PC-3 (cell line): ENCODE data around the gene CTNND2. TPM values are rescaled to one million over a fixed set of nuclear protein-coding genes. Genes with fewer than 3 reads are reported as not detected.

Source experiments
- ATAC-seq: fragments of 200-7000 bp; cut with Tn5 transposase; 2 replicates; pipeline ENCODE4 v1.9.1; 2020; ENCODE audit warnings: mild to moderate bottlenecking, moderate library complexity
- BruUV-seq: library from RNA; stranded (reverse); fragments of 400-500 nt; replicated peaks from 2 replicates; lab custom pipeline; 2021; lab: Mats Ljungman, UMichigan
- CTCF ChIA-PET: fragments of 300-600 bp; sonication (Branson Sonifier 250); formaldehyde crosslinking; loops from one replicate; lab custom pipeline; 2022; ENCODE audit warnings: antibody characterized with exemption; lab: Charles Lee
- POLR2A ChIA-PET: fragments of 300-600 bp; sonication (Branson Sonifier 250); formaldehyde crosslinking; loops from one replicate; lab custom pipeline; 2022; ENCODE audit warnings: antibody characterized with exemption; ENCODE audit not compliant: unreplicated experiment; lab: Charles Lee
- DNase-seq: peaks from one replicate; pipeline ENCODE4 v3.0.0-alpha.2; 2015
- H2AFZ ChIP-seq: fragments of 300-600 bp; sonication (generic); 2 replicates; pipeline ENCODE4 v1.6.0; 2016; ENCODE audit warnings: antibody characterized with exemption, low read length
- H3F3A ChIP-seq: fragments of 300-600 bp; sonication (generic); one replicate; pipeline ENCODE4 v1.6.0; 2017; ENCODE audit warnings: antibody characterized with exemption, low read length, control low read depth, mild to moderate bottlenecking; ENCODE audit not compliant: unreplicated experiment
- H3K27ac ChIP-seq: fragments of 300-600 bp; sonication (generic); 2 replicates; pipeline ENCODE4 v1.5.1; 2016; ENCODE audit warnings: mild to moderate bottlenecking, low read length
- H3K27me3 ChIP-seq: fragments of 300-600 bp; sonication (generic); 2 replicates; pipeline ENCODE4 v1.6.1; 2016; ENCODE audit warnings: low read length, mixed read lengths
- H3K36me3 ChIP-seq: fragments of 300-600 bp; sonication (generic); 2 replicates; pipeline ENCODE4 v1.6.1; 2016; ENCODE audit warnings: low read depth, mixed run types, low read length, mixed read lengths
- H3K4me1 ChIP-seq: fragments of 300-600 bp; sonication (generic); 2 replicates; pipeline ENCODE4 v1.5.1; 2016; ENCODE audit warnings: low read length; ENCODE audit not compliant: insufficient read depth
- H3K4me2 ChIP-seq: fragments of 300-600 bp; sonication (generic); 2 replicates; pipeline ENCODE4 v1.6.0; 2016; ENCODE audit warnings: low read length
- H3K4me3 ChIP-seq: fragments of 300-600 bp; sonication (generic); 2 replicates; pipeline ENCODE4 v1.5.1; 2016; ENCODE audit warnings: mild to moderate bottlenecking, low read length, mixed read lengths
- H3K79me2 ChIP-seq: fragments of 300-600 bp; sonication (generic); 2 replicates; pipeline ENCODE4 v1.6.1; 2017; ENCODE audit warnings: low read length, mixed read lengths
- H3K9ac ChIP-seq: fragments of 300-600 bp; sonication (generic); 2 replicates; pipeline ENCODE4 v1.6.0; 2016; ENCODE audit warnings: mild to moderate bottlenecking, low read length
- H3K9me2 ChIP-seq: fragments of 300-600 bp; sonication (generic); replicated peaks from 2 replicates; pipeline ENCODE4 v1.6.1; 2016; ENCODE audit warnings: mixed run types, low read length, mixed read lengths
- H3K9me3 ChIP-seq: fragments of 300-600 bp; sonication (generic); 2 replicates; pipeline ENCODE4 v1.6.1; 2016; ENCODE audit warnings: low read length, mixed read lengths
- H4K20me1 ChIP-seq: fragments of 300-600 bp; sonication (generic); 2 replicates; pipeline ENCODE4 v1.6.1; 2016; ENCODE audit warnings: low read length, mixed read lengths
- CTCF ChIP-seq: fragments of 300-600 bp; sonication (generic); conservative IDR thresholded peaks from 2 replicates; pipeline ENCODE4 v1.5.1; 2017; ENCODE audit warnings: antibody characterized with exemption, low read depth, mild to moderate bottlenecking, low read length
- EZH2 ChIP-seq: fragments of 300-600 bp; sonication (generic); IDR thresholded peaks from one replicate; pipeline ENCODE4 v1.6.1; 2017; ENCODE audit warnings: antibody characterized with exemption, mild to moderate bottlenecking, low read length; ENCODE audit not compliant: unreplicated experiment
- EZH2phosphoT487 ChIP-seq: fragments of 300-600 bp; sonication (generic); IDR thresholded peaks from 2 replicates; pipeline ENCODE4 v1.6.1; 2018; ENCODE audit warnings: mild to moderate bottlenecking, antibody characterized with exemption, low read length, borderline replicate concordance
- intact Hi-C: fragments of 100-400 bp; cut with micrococcal nuclease; formaldehyde crosslinking; loops from 2 replicates; pipeline ENCODE4 v1.9.0; 2023
- total RNA-seq: library from RNA; depleted of rRNA; stranded (reverse); fragments of >200 nt; gene quantifications from 2 replicates; pipeline ENCODE4 v1.2.3, GENCODE V29; 2014

Gene CTNND2
- total RNA-seq, 1 experiment from 2014 or later = 1.8 TPM

- Histone ChIP-seq H3K79me2 (no peaks in the 10 kb centered on the region), H4K20me1 (no peaks in the 10 kb centered on the region), H3K9ac (no peak overlapping the region), H3K4me2 (no peak overlapping the region), H3F3A (no peaks in the 10 kb centered on the region), H2AFZ (no peak overlapping the region), H3K36me3 (no peaks in the 10 kb centered on the region), H3K4me1 (no peaks in the 10 kb centered on the region), H3K4me3 (no peak overlapping the region), H3K9me3 (no peaks in the 10 kb centered on the region), H3K9me2 (no peaks in the 10 kb centered on the region), H3K27me3 (no peaks in the 10 kb centered on the region), H3K27ac (no peak overlapping the region)
- no peak for TF ChIP-seq EZH2
- no peak for TF ChIP-seq EZH2phosphoT487
- TF ChIP-seq CTCF = no peak
- intact Hi-C loops = no loop called here
- POLR2A ChIA-PET = no interaction called here
- CTCF ChIA-PET = no interaction called here
- no peak for DNase-seq
- no peak for ATAC-seq
- BruUV-seq = no TSS peak
Observed at GRCh38 chr5:11609570-11610303, 294.5 kb downstream of the CTNND2 start.

DNA sequence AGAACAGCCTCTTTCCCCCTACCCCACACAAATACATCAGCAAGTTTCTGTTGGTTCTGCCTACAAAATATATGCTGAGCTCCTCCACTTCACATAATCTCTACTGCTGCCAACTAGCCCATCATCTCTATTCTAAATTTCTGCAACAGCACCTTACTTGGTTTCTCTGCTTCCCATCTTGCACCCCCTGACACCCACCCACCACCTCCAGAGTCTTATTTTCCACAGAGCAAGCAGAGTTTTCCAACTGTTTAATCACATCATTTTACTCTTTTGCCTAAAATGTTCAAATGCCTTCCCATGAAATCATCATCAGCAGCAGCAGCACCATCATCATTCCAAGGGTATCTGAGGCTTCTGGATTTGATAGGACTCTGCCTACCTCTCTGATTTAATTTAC is 295.7 kb downstream of the CTNND2 start:
- H3K4me1 ChIP-seq = no peaks in the 10 kb centered on the region
- H3K36me3 ChIP-seq = no peaks in the 10 kb centered on the region
- no peak for TF ChIP-seq EZH2
- CTCF ChIA-PET = no interaction called here
- no TSS peak for BruUV-seq
- H3K4me3 ChIP-seq = no peak overlapping the region
- ATAC-seq (no peak), DNase-seq (no peak)
- POLR2A ChIA-PET = no interaction called here
- no peak overlapping the region for H2AFZ ChIP-seq
- no peak overlapping the region for H3K27ac ChIP-seq
- H3K9me3 ChIP-seq = no peaks in the 10 kb centered on the region
- intact Hi-C loops = no loop called here
- H3K4me2 ChIP-seq = no peak overlapping the region
- no peaks in the 10 kb centered on the region for H4K20me1 ChIP-seq
- no peaks in the 10 kb centered on the region for H3K9me2 ChIP-seq
- H3K79me2 ChIP-seq = no peaks in the 10 kb centered on the region
- no peak overlapping the region for H3K9ac ChIP-seq
- H3F3A ChIP-seq = no peaks in the 10 kb centered on the region
- no peaks in the 10 kb centered on the region for H3K27me3 ChIP-seq

- CTCF ChIA-PET = no interaction called here
Observed at GRCh38 chr5:11607944-11608483, 296.2 kb downstream of the CTNND2 start.

More at GRCh38 chr5:11607944-11608483, 296.2 kb downstream of the CTNND2 start:
- no peak for ATAC-seq
- H3K9me2 ChIP-seq = no peaks in the 10 kb centered on the region
- H3K9ac ChIP-seq = no peak overlapping the region
- no peak for TF ChIP-seq EZH2
- no peak for TF ChIP-seq CTCF
- TF ChIP-seq EZH2phosphoT487 = no peak
- no peaks in the 10 kb centered on the region for H3K36me3 ChIP-seq
- H3K4me2 ChIP-seq = no peak overlapping the region
- no peaks in the 10 kb centered on the region for H4K20me1 ChIP-seq
- no peak overlapping the region for H2AFZ ChIP-seq
- no TSS peak for BruUV-seq
- H3K4me1 ChIP-seq = no peaks in the 10 kb centered on the region
- no peaks in the 10 kb centered on the region for H3K79me2 ChIP-seq
- intact Hi-C loops = no loop called here
- no peaks in the 10 kb centered on the region for H3K27me3 ChIP-seq
- H3F3A ChIP-seq = no peaks in the 10 kb centered on the region
- DNase-seq = no peak
- H3K9me3 ChIP-seq = no peaks in the 10 kb centered on the region
- POLR2A ChIA-PET = no interaction called here
- H3K4me3 ChIP-seq = no peak overlapping the region
- H3K27ac ChIP-seq = no peak overlapping the region
